ENCODE results near the gene LANCL3.
"Not testable (repeated sequence)": the region's sequence is repeated elsewhere in the genome, so short reads cannot be mapped to it uniquely, and the experiment has no call there.

LANCL3 gene

GRCh38 chrX:37646254-37646653, 74.8 kb downstream of the LANCL3 start:
- Histone ChIP-seq H4K20me1 (ENCODE audit: low read depth, low read length) (no peaks in the 10 kb centered on the region), H2AFZ (ENCODE audit: low read depth, low read length, severe bottlenecking) (no peak overlapping the region), H3F3A (ENCODE audit: insufficient read depth) (no peaks in the 10 kb centered on the region), H3K27ac (ENCODE audit: low read depth, low read length) (no peak overlapping the region), H3K27me3 (ENCODE audit: low read length) (no peaks in the 10 kb centered on the region), H3K4me3 (ENCODE audit: insufficient read depth, low read length, poor library complexity, severe bottlenecking) (no peak overlapping the region), H3K4me2 (ENCODE audit: low read depth, low read length, poor library complexity, severe bottlenecking) (no peak overlapping the region), H3K36me3 (ENCODE audit: low read length) (no peaks in the 10 kb centered on the region), H3K9me3 (ENCODE audit: insufficient read depth, low read length) (no peaks in the 10 kb centered on the region), H3K79me2 (ENCODE audit: insufficient read depth, low read length) (no peaks in the 10 kb centered on the region), H3K9ac (ENCODE audit: low read length) (no peak overlapping the region), H3K9me2 (replicated peaks; ENCODE audit: insufficient read depth, low read length) (no peaks in the 10 kb centered on the region)
- no peak for TF ChIP-seq CTCF (IDR thresholded peaks at IDR 0.05; ENCODE audit: insufficient read depth, low read length, poor library complexity, severe bottlenecking)
- TF ChIP-seq EZH2phosphoT487 (conservative IDR thresholded peaks at IDR 0.05; ENCODE audit: low read length) = no peak

- H3K27ac ChIP-seq (ENCODE audit: low read depth, low read length); H3K79me2 ChIP-seq (ENCODE audit: insufficient read depth, low read length); H3K4me2 ChIP-seq (ENCODE audit: low read depth, low read length, poor library complexity, severe bottlenecking); H2AFZ ChIP-seq (ENCODE audit: low read depth, low read length, severe bottlenecking); H3K9me3 ChIP-seq (ENCODE audit: insufficient read depth, low read length); H3K4me3 ChIP-seq (ENCODE audit: insufficient read depth, low read length, poor library complexity, severe bottlenecking); H3K9me2 ChIP-seq (replicated peaks; ENCODE audit: insufficient read depth, low read length); H4K20me1 ChIP-seq (ENCODE audit: low read depth, low read length); H3F3A ChIP-seq (ENCODE audit: insufficient read depth); H3K9ac ChIP-seq (ENCODE audit: low read length); H3K27me3 ChIP-seq (ENCODE audit: low read length); H3K36me3 ChIP-seq (ENCODE audit: low read length): not testable (repeated sequence)
Measured at GRCh38 chrX:37650879-37651278, 79.4 kb downstream of the LANCL3 start.

GRCh38 chrX:37651921-37652452, 80.5 kb downstream of the LANCL3 start:
- Histone ChIP-seq H3K4me3 (ENCODE audit: insufficient read depth, low read length, poor library complexity, severe bottlenecking) (no peak overlapping the region), H4K20me1 (ENCODE audit: low read depth, low read length) (no peaks in the 10 kb centered on the region), H3K9ac (ENCODE audit: low read length) (no peak overlapping the region), H3K9me3 (ENCODE audit: insufficient read depth, low read length) (no peaks in the 10 kb centered on the region), H3K4me2 (ENCODE audit: low read depth, low read length, poor library complexity, severe bottlenecking) (no peak overlapping the region), H3K79me2 (ENCODE audit: insufficient read depth, low read length) (no peaks in the 10 kb centered on the region), H3F3A (ENCODE audit: insufficient read depth) (no peaks in the 10 kb centered on the region), H3K27ac (ENCODE audit: low read depth, low read length) (no peak overlapping the region), H2AFZ (ENCODE audit: low read depth, low read length, severe bottlenecking) (no peak overlapping the region), H3K27me3 (ENCODE audit: low read length) (no peaks in the 10 kb centered on the region), H3K9me2 (replicated peaks; ENCODE audit: insufficient read depth, low read length) (no peaks in the 10 kb centered on the region), H3K36me3 (ENCODE audit: low read length) (no peaks in the 10 kb centered on the region)
- TF ChIP-seq CTCF (IDR thresholded peaks at IDR 0.05; ENCODE audit: insufficient read depth, low read length, poor library complexity, severe bottlenecking) = no peak
- TF ChIP-seq EZH2phosphoT487 (conservative IDR thresholded peaks at IDR 0.05; ENCODE audit: low read length) = no peak

- Histone ChIP-seq H3K27ac (ENCODE audit: low read depth, low read length) (no peak overlapping the region), H3K79me2 (ENCODE audit: insufficient read depth, low read length) (no peaks in the 10 kb centered on the region), H3K4me3 (ENCODE audit: insufficient read depth, low read length, poor library complexity, severe bottlenecking) (no peak overlapping the region), H3K9me2 (replicated peaks; ENCODE audit: insufficient read depth, low read length) (no peaks in the 10 kb centered on the region), H3K9ac (ENCODE audit: low read length) (no peak overlapping the region), H2AFZ (ENCODE audit: low read depth, low read length, severe bottlenecking) (no peak overlapping the region), H3K9me3 (ENCODE audit: insufficient read depth, low read length) (no peaks in the 10 kb centered on the region), H3F3A (ENCODE audit: insufficient read depth) (no peaks in the 10 kb centered on the region), H3K36me3 (ENCODE audit: low read length) (no peaks in the 10 kb centered on the region), H4K20me1 (ENCODE audit: low read depth, low read length) (no peaks in the 10 kb centered on the region), H3K27me3 (ENCODE audit: low read length) (no peaks in the 10 kb centered on the region), H3K4me2 (ENCODE audit: low read depth, low read length, poor library complexity, severe bottlenecking) (no peak overlapping the region)
- no peak for TF ChIP-seq CTCF (IDR thresholded peaks at IDR 0.05; ENCODE audit: insufficient read depth, low read length, poor library complexity, severe bottlenecking)
- TF ChIP-seq EZH2phosphoT487 (conservative IDR thresholded peaks at IDR 0.05; ENCODE audit: low read length) = no peak
Measured at GRCh38 chrX:37652589-37653231, 81.2 kb downstream of the LANCL3 start.

All from SU-DHL-6 (cell line).